Esophagus muscularis mucosa (tissue), 4 donors: ENCODE data around the gene PHETA1. TPM values are rescaled to one million over a fixed set of nuclear protein-coding genes. Genes with fewer than 3 reads are reported as not detected.

Source experiments
- DNase-seq: peaks from one replicate; pipeline ENCODE4 v3.0.0-alpha.2; 2017; ENCODE audit errors: extremely low spot score
- H3K27ac ChIP-seq, 4 donors: fragments of 200-600 bp; sonication (generic); replicated peaks in 1 of 4; 1 replicate in 3 of 4; 2 replicates in 1 of 4; pipeline ENCODE4 v1.5.1; 2016 to 2019; ENCODE audit warnings: mild to moderate bottlenecking in 1 of 4
- H3K27me3 ChIP-seq, 4 donors: fragments of 200-600 bp; sonication (generic); one replicate each; pipeline versions ENCODE4 v1.5.1 to v1.6.0; 2016 to 2019
- H3K36me3 ChIP-seq, 4 donors: fragments of 200-600 bp; sonication (generic); one replicate each; pipeline ENCODE4 v1.5.1; 2016 to 2019
- H3K4me1 ChIP-seq, 4 donors: fragments of 200-600 bp; sonication (generic); one replicate each; pipeline ENCODE4 v1.5.1; 2016 to 2019
- H3K4me3 ChIP-seq, 4 donors: fragments of 200-600 bp; sonication (generic); 1 replicate in 2 of 4; 2 replicates in 2 of 4; pipeline ENCODE4 v1.5.1; 2016 to 2019; ENCODE audit warnings: mild to moderate bottlenecking in 4 of 4, moderate library complexity in 1 of 4
- H3K9me3 ChIP-seq, 4 donors: fragments of 200-600 bp; sonication (generic); 1 replicate in 3 of 4; 2 replicates in 1 of 4; pipeline ENCODE4 v1.5.1; 2016 to 2019
- EP300 ChIP-seq: sonication (generic); formaldehyde crosslinking; IDR thresholded peaks from one replicate; pipeline ENCODE4 v1.6.1; 2017; ENCODE audit warnings: antibody characterized with exemption
- POLR2A ChIP-seq: fragments of 450-650 bp; IDR thresholded peaks from one replicate; pipeline ENCODE4 v1.6.1; 2017; ENCODE audit warnings: antibody characterized with exemption, moderate library complexity, mild to moderate bottlenecking, low read depth
- POLR2AphosphoS5 ChIP-seq, 2 donors: sonication (generic); formaldehyde crosslinking; IDR thresholded peaks; one replicate each; pipeline ENCODE4 v1.6.1; 2017; ENCODE audit warnings: antibody characterized with exemption in 2 of 2
- WGBS: methylation state at CpG from one replicate; pipeline ENCODE4 v1.1.5; 2018; 5-methylcytosine and 5-hydroxymethylcytosine counted together
- intact Hi-C: fragments of 100-400 bp; cut with DNase I; formaldehyde crosslinking; loops from one replicate; pipeline ENCODE4 v1.15.1; 2023
- total RNA-seq, 4 donors: library from RNA; depleted of rRNA; stranded (reverse); fragments of >200 nt; gene quantifications; one replicate each; pipeline versions ENCODE4 v1.1.0 to v1.2.1, GENCODE V29; 2016
- TF ChIP-seq, protein P1 (sequence below), 3 experiments: fragments of 200-600 bp in 2 of 3; fragments of 450-650 bp in 1 of 3; sonication (generic) in 2 of 3; IDR thresholded peaks; one replicate each; pipeline ENCODE4 v1.5.1; 2017 to 2019; ENCODE audit warnings: antibody characterized with exemption in 3 of 3, mild to moderate bottlenecking in 2 of 3, moderate library complexity in 1 of 3

PHETA1 gene
- total RNA-seq, 4 donors from 2014 or later: 5.8 to 15.6 (median 9.5) TPM

DNA sequence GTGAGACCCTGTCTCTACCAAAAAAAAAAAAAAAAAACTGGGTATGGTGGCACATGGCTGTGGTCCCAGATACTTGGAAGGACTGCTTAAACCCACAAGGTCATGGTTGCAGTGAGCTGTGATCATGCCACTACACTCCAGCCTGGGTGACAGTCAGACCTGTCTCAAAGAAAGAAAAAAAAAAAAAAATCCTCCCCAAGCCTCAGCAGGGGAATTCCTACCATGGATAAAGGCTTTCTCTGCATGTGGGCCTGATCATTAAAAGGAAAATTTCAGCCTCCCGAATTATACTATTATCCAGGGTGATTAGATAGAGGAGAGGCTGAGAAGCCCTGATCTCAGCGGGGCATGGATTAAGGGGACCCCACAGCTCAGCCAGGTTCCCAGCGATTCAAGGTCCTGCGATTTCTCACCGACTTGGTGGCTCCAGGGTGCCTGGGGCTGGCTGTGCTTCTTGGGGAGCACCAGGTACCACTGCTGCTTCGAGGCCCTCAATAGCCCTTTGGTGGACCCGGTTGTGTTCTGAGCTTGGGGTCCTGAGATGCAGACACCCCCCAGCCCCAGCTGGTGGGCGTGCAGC, 42.4 kb upstream of the PHETA1 start:
- intact Hi-C loops: no loop called here
- Histone ChIP-seq H3K4me1 (peaks cover 75 to 85% (median 80%) of the 10 kb centered on the region in 4 donors), H3K27ac (peak overlapping the region; percentile 48 to 88 (median 80)), H3K36me3 (peaks cover 0 to 8% (median 7%) of the 10 kb centered on the region in 4 donors), H3K9me3 (no peaks in the 10 kb centered on the region), H3K27me3 (no peaks in the 10 kb centered on the region), H3K4me3 (no peak overlapping the region)
- WGBS: 82% methylated on average over 5 of the region's 8 CpGs
- TF ChIP-seq POLR2AphosphoS5 (IDR thresholded peaks at IDR 0.05) (no peak), EP300 (no peak), POLR2A (no peak)
- TF ChIP-seq, protein P1, sequence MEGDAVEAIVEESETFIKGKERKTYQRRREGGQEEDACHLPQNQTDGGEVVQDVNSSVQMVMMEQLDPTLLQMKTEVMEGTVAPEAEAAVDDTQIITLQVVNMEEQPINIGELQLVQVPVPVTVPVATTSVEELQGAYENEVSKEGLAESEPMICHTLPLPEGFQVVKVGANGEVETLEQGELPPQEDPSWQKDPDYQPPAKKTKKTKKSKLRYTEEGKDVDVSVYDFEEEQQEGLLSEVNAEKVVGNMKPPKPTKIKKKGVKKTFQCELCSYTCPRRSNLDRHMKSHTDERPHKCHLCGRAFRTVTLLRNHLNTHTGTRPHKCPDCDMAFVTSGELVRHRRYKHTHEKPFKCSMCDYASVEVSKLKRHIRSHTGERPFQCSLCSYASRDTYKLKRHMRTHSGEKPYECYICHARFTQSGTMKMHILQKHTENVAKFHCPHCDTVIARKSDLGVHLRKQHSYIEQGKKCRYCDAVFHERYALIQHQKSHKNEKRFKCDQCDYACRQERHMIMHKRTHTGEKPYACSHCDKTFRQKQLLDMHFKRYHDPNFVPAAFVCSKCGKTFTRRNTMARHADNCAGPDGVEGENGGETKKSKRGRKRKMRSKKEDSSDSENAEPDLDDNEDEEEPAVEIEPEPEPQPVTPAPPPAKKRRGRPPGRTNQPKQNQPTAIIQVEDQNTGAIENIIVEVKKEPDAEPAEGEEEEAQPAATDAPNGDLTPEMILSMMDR (IDR thresholded peaks at IDR 0.05): no peak
- DNase-seq: no peak

DNA sequence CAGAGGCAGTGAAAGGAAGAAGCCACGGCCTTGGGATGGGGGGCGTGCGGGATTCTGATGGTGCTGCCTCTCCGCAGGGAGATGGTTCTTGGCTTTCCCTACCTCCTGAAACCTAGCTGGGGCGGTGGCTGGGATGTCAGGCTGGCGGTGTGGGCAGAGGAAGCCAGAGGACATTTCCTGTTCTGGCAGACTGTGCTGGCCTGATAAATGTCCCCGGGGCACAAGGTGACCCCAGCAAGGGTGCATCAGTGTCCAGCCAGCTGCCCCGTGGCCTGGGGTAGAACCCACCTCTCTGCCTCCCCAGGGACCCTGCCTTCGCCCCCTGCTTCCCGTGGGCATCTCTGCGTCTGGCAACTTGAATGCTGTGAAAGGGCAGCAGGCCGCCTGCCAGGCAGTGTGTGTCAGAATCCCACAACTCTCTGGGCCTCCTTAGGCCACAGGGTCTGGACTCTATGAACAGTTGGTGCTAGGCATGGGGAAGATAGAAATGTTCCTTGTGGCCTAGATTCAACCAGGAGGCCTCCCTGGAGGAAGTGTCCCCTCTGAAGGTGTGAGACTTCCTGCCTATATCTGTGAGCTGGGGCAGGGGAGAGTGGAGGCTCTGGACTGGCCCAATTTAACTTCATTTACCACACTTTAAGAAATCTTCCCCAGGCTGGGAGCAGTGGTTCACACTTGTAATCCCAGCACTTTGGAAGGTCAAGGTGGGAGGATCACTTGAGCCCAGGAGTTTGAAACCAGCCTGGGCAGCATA, 41.7 kb upstream of the PHETA1 start:
- Histone ChIP-seq H3K9me3 (no peaks in the 10 kb centered on the region), H3K27me3 (no peaks in the 10 kb centered on the region), H3K4me1 (peaks cover 76 to 85% (median 82%) of the 10 kb centered on the region in 4 donors), H3K36me3 (peaks cover 0 to under 1% (median under 1%) of the 10 kb centered on the region in 4 donors), H3K4me3 (peak overlapping the region in 2 of 4 donors; percentile 9 to 25), H3K27ac (peak overlapping the region; percentile 78 to 88 (median 82))
- TF ChIP-seq, protein P1 (IDR thresholded peaks at IDR 0.05): no peak
- TF ChIP-seq POLR2A: no peak
- no peak for TF ChIP-seq EP300
- TF ChIP-seq POLR2AphosphoS5 (IDR thresholded peaks at IDR 0.05): no peak
- intact Hi-C loops: no loop called here
- DNase-seq: no peak
- 78% methylated on average over 6 of the region's 12 CpGs for WGBS

DNA sequence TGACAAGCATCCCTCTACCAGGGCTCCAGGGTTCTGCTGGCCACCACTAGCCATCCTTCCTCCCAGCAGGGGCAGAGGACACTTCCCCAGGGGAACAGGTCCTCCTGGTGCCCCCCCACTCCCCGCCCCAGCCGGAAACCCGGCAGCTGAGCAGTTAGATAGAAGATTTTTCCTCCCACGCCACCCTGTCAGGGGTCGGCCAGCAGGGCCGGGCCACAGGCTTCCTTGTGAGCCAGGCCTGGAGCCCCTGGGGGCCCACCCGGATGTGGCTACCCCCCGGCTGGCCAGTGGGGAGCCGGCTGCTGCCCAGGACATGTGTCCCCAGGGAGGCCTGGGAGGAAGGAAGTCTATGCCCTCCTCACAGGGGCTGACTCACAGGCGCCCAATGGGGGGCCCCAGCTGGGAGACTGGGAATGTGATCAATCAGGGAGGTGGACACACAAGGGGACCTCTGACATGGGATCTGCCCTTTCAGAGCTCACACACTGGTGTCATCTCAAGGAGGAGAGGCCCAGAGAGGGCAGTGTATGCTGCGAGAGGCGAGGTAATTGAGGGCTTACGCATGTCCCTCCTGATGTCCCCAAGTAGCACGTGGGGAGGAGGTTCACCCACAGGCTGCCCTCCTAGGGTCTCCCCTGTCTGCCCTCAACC, 41.0 kb upstream of the PHETA1 start:
- 47% methylated on average over 4 of the region's 14 CpGs for WGBS
- no peak for DNase-seq
- no peaks in the 10 kb centered on the region for H3K27me3 ChIP-seq
- H3K27ac ChIP-seq: peak overlapping the region; percentile 78 to 88 (median 82)
- peak overlapping the region; percentile 9 to 26 (median 18) for H3K4me3 ChIP-seq
- no peaks in the 10 kb centered on the region for H3K36me3 ChIP-seq
- TF ChIP-seq, protein P1 (IDR thresholded peaks at IDR 0.05): no peak
- TF ChIP-seq POLR2A: no peak
- TF ChIP-seq POLR2AphosphoS5 (IDR thresholded peaks at IDR 0.05): peak in 1 of 2 donors; percentile 6
- no peak for TF ChIP-seq EP300
- no peaks in the 10 kb centered on the region for H3K9me3 ChIP-seq
- intact Hi-C loops: no loop called here
- H3K4me1 ChIP-seq: peaks cover 82 to 89% (median 85%) of the 10 kb centered on the region in 4 donors

DNA sequence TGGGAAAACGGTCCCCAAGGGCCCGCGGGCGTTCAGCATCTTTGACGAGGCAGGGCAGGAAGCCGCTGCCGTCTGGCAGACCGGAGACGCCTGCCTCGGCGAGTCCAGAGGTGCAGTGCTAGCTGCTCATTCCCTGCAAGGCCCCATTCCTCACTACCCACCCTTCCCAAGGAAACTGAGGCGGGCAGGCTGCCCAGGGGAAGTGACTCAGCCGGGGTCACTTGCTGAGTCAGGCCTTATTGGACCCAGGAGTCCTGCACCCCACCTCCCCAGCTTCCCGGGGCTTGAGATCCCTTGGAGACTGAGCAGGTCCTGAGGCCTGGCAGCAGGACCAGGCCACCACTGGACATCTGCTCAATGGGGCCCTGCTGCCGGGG, 40.5 kb upstream of the PHETA1 start:
- TF ChIP-seq, protein P1 (IDR thresholded peaks at IDR 0.05): no peak
- Histone ChIP-seq H3K36me3 (no peaks in the 10 kb centered on the region), H3K4me1 (peaks cover 83 to 92% (median 88%) of the 10 kb centered on the region in 4 donors), H3K27me3 (no peaks in the 10 kb centered on the region), H3K27ac (peak overlapping the region; percentile 78 to 88 (median 82)), H3K9me3 (no peaks in the 10 kb centered on the region), H3K4me3 (peak overlapping the region; percentile 9 to 26 (median 18))
- no peak for DNase-seq
- WGBS: 55% methylated on average over 4 of the region's 15 CpGs
- intact Hi-C loops: no loop called here
